ENCODE measurements around the gene SOD2.
"Not testable (repeated sequence)": the region's sequence is repeated elsewhere in the genome, so short reads cannot be mapped to it uniquely, and the experiment has no call there.

The SOD2 gene

DNA sequence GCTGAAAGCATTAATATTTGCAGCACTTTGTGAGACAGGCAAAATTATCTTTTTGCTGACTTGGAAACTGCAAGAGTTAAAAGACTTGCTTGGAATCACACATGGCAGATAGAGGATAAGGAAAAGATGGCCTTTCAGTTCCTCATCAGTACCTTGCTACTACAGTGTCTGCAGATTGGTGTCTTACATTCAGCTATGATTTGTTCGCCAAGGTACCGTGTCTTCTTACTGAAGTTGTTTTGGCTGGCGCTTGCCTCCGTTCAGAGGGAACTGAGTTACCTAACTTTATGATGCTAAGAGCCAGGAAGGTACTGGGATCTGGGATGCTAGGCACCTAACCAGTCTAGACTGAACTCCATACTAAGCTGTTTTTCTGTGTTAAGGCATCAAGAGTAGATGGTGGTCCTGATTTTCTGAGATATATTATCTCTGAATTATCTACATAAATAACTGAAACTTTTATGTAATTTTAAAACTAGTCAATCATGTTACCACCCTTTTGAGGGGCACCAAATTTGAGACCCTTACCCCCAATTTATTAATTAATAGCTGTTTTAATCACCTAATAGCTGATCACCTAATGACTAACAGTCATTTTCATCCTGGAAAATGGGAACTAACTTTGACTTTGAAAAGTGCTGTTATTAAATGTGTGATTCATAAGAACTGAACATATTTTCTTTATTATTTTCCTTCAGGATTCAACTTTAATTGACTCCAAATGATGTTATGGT is 36.7 kb upstream of the SOD2 start:
- peak overlapping the region; percentile 3 to 84 for H3K4me3 ChIP-seq (replicated peaks in 1 of 2; ENCODE audit: low read depth in 2 of 2, low read length in 2 of 2)
- peak; percentile 22 to 34 for DNase-seq (ENCODE audit: low read depth in 2 of 2)
- TF ChIP-seq, protein P1, sequence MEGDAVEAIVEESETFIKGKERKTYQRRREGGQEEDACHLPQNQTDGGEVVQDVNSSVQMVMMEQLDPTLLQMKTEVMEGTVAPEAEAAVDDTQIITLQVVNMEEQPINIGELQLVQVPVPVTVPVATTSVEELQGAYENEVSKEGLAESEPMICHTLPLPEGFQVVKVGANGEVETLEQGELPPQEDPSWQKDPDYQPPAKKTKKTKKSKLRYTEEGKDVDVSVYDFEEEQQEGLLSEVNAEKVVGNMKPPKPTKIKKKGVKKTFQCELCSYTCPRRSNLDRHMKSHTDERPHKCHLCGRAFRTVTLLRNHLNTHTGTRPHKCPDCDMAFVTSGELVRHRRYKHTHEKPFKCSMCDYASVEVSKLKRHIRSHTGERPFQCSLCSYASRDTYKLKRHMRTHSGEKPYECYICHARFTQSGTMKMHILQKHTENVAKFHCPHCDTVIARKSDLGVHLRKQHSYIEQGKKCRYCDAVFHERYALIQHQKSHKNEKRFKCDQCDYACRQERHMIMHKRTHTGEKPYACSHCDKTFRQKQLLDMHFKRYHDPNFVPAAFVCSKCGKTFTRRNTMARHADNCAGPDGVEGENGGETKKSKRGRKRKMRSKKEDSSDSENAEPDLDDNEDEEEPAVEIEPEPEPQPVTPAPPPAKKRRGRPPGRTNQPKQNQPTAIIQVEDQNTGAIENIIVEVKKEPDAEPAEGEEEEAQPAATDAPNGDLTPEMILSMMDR (IDR thresholded peaks at IDR 0.05; ENCODE audit: low read depth, low read length): no peak

DNA sequence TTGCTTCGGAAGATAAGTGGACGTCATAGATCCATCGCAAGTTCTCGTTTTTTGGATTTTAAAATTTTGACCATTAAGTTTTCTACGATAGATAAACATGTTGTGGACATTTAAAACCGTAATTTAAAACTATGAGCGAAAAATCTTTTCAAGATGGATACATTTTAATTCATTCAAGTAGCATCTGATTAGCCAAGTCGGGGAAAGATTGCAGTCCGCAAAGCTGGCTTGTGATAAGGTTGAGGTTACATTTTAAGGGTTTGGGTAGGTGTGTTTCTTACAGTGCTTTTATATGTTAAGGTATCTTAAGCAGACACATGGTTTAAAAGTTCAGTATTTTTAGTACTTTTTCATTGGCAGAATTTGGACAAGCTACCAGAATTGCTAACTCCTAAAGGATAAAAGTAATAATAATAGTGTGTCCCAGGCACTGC is 35.5 kb upstream of the SOD2 start:
- peak overlapping the region; percentile 84 to 87 for H3K4me3 ChIP-seq (replicated peaks in 1 of 2; ENCODE audit: low read depth in 2 of 2, low read length in 2 of 2)
- TF ChIP-seq, protein P1 (IDR thresholded peaks at IDR 0.05; ENCODE audit: low read depth, low read length): no peak
- DNase-seq (ENCODE audit: low read depth in 2 of 2): peak in 1 of 2 donors; percentile 21

DNA sequence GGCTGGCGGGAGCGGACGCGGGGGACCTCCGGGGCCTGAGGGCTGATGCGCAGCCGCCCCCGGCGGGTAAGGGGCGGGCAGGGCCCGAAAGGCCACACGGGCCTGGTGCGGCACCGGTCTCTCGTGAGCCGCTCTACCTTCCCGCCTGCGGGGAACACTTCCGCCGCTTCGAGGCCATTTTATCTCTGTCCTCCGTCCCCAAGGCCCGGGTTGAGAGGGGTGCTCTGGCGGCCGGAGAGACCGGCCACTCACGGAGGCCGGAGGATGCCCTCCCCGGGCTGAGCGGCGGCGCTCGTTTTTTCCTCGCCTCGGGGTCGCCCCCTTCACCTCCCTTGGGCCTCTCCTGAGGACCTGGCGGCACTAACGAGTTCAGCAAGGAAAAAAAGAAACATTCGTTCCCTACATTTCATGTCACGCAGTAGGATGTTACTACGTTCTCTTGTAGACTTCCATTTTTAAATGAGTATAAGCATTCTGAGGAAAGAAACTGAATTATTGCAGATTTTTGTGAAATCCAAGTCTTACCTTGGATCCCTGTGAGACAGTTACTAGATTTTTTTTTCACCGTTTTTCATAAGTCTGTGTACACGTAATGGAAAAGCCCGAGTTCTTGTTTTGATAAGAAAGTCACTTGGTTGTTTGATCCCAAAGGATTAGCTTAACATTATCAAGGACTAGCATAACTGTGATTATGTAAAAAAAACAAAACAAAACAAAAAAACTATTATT is 34.8 kb upstream of the SOD2 start:
- TF ChIP-seq, protein P1 (IDR thresholded peaks at IDR 0.05; ENCODE audit: low read depth, low read length): no peak
- H3K4me3 ChIP-seq (replicated peaks in 1 of 2; ENCODE audit: low read depth in 2 of 2, low read length in 2 of 2): peak overlapping the region; percentile 84 to 87
- peak; percentile 15 to 47 for DNase-seq (ENCODE audit: low read depth in 2 of 2)

DNA sequence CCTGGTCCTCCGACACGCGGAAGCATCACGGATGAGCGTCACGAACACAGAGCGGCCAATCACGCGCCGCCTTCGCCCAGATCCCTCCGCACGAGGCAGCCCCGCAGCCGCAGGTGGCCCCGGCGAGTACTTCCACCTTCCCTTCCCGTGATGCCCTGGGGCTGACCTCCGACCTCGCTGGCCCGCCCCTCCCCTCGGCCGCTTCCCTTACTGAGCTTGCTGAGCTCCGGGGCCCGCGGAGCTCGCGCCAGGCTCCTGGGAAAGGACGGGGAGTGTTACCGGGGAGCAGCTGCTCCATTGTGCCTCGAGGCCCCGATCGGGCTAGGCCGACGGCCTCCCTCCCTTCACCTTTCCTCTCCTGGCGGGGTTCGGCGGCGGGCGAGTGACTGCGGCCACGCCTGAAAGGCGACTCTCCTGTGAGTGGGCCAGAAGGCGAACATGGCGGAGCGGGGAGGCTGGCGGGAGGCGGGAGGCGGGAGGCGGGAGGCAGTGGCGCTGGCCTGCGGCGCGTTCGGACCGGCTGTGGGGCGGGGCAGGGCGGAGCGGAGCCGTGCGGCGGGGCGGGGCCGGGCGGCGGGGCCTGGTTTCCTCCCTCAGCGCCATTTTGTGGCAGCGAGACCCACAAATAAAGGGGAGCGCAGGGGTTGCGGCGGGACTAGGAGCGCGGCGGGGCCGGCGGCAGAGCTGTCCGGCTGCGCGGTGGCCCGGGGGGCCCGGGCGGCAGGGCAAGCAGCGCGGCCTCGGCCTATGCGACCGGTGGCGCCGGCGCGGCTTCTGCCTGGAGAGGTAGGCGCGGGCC is 34.1 kb upstream of the SOD2 start, which contains the start of gene WTAP:
Gene WTAP (plus strand): TSS at position 589 of the 799 bp plus-strand sequence. CDS start 8,760 bp downstream, outside the sequence.
- H3K4me3 ChIP-seq (replicated peaks in 1 of 2; ENCODE audit: low read depth in 2 of 2, low read length in 2 of 2): peak within 1 kb of the TSS; percentile 84 to 87
- DNase-seq (ENCODE audit: low read depth in 2 of 2): peak; percentile 95 to 97
- TF ChIP-seq, protein P1 (IDR thresholded peaks at IDR 0.05; ENCODE audit: low read depth, low read length): no peak

DNA sequence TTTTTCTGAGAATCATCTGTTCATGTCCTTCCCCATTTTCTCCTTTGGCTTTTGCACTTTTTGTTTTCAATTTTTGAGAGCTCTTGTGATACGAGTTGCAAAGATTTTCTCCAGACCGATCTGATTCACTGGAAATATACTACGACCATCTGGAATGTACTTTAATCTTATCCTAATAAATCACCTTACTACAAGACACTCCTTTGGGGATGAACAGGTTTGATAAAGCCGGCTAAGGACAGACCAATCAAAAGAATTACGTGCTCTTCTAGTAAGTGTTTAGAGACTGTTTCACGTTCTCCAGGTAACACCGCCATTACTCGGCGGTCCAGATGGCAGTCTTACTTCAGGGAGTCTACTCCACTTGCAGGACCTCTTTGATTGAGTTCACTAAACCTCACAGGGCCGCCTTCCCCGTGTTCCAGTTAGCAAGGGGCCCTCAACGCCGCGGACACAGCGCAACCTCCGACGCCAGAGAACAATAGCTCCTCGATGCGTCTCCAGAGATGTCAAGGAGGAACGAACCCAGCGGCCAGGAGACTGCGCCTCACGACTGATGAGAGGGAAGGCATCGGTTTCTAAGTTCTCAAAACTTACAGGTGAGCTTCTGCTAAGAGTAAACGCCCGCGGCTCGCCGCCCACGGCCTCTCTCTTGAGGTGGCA is 33.3 kb upstream of the SOD2 start:
- TF ChIP-seq, protein P1 (IDR thresholded peaks at IDR 0.05; ENCODE audit: low read depth, low read length): no peak
- no peak for DNase-seq (ENCODE audit: low read depth in 2 of 2)
- H3K4me3 ChIP-seq (replicated peaks in 1 of 2; ENCODE audit: low read depth in 2 of 2, low read length in 2 of 2): peak overlapping the region; percentile 73 to 84

DNA sequence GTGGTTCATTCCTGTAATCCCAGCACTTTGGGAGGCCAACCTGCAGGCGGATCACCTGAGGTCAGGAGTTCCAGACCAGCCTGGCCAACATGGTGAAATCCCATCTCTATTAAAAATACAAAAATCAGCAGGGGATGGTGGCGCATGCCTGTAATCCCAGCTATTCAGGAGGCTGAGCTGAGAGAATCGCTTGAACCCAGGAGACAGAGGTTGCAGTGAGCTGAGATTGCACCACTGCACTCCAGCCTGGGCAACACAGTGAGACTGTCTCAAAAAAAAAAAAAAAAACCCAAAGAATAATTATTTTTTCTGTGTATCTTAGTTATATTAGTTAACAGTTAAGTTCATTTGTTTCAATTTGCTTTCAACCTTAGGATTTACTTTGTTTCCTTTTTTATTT is 32.2 kb upstream of the SOD2 start:
- not testable (repeated sequence) for H3K4me3 ChIP-seq (replicated peaks in 1 of 2; ENCODE audit: low read depth in 2 of 2, low read length in 2 of 2); DNase-seq (ENCODE audit: low read depth in 2 of 2)
